Measurements from ENCODE around the gene CLCN7.

CLCN7 gene

GRCh38 chr16:1464196-1464893 lies 10.5 kb downstream of the CLCN7 start:
- DNase-seq (ENCODE audit: low read depth) = no peak

- no peak for DNase-seq (ENCODE audit: low read depth)
Observed at GRCh38 chr16:1461146-1461545, 13.7 kb downstream of the CLCN7 start.

- no peak for DNase-seq (ENCODE audit: low read depth)
Observed at GRCh38 chr16:1460602-1461138, 14.2 kb downstream of the CLCN7 start.

- DNase-seq (ENCODE audit: low read depth) = no peak
Observed at GRCh38 chr16:1459967-1460366, 14.9 kb downstream of the CLCN7 start.

- no peak for DNase-seq (ENCODE audit: low read depth)
Observed at GRCh38 chr16:1458977-1459341, 15.9 kb downstream of the CLCN7 start.

GRCh38 chr16:1458336-1458976 lies 16.4 kb downstream of the CLCN7 start:
- DNase-seq (ENCODE audit: low read depth) = no peak

- DNase-seq (ENCODE audit: low read depth) = no peak
Observed at GRCh38 chr16:1457489-1458245, 17.2 kb downstream of the CLCN7 start.

GRCh38 chr16:1456951-1457350 lies 17.9 kb downstream of the CLCN7 start:
- DNase-seq (ENCODE audit: low read depth) = no peak

GRCh38 chr16:1455190-1456171 lies 19.3 kb downstream of the CLCN7 start:
- DNase-seq (ENCODE audit: low read depth) = no peak

GRCh38 chr16:1454561-1454960 lies 20.3 kb downstream of the CLCN7 start:
- no peak for DNase-seq (ENCODE audit: low read depth)

GRCh38 chr16:1453316-1453715 lies 21.5 kb downstream of the CLCN7 start:
- no peak for DNase-seq (ENCODE audit: low read depth)

GRCh38 chr16:1452530-1452929 lies 22.3 kb downstream of the CLCN7 start:
- no peak for DNase-seq (ENCODE audit: low read depth)

- DNase-seq (ENCODE audit: low read depth) = no peak
Observed at GRCh38 chr16:1451702-1452392, 23.0 kb downstream of the CLCN7 start.

- no peak for DNase-seq (ENCODE audit: low read depth)
Observed at GRCh38 chr16:1450841-1451240, 24.0 kb downstream of the CLCN7 start.

- DNase-seq (ENCODE audit: low read depth) = no peak
Observed at GRCh38 chr16:1450218-1450617, 24.6 kb downstream of the CLCN7 start.

GRCh38 chr16:1449201-1449788 lies 25.5 kb downstream of the CLCN7 start:
- DNase-seq (ENCODE audit: low read depth) = no peak

- no peak for DNase-seq (ENCODE audit: low read depth)
Observed at GRCh38 chr16:1448536-1449116, 26.2 kb downstream of the CLCN7 start.

- no peak for DNase-seq (ENCODE audit: low read depth)
Observed at GRCh38 chr16:1447965-1448364, 26.9 kb downstream of the CLCN7 start.

GRCh38 chr16:1446296-1447080 lies 28.3 kb downstream of the CLCN7 start:
- DNase-seq (ENCODE audit: low read depth) = no peak
